ENCODE measurements around the gene NDC1. TPM values are rescaled to one million over a fixed set of nuclear protein-coding genes. Genes with fewer than 3 reads are reported as not detected.

NDC1 gene
- total and polyA plus RNA-seq, 2 experiments from 2014 or later, result 11.7 to 20.5 TPM

- Histone ChIP-seq H3K4me1 (ENCODE audit: low read depth) (no peaks in the 10 kb centered on the region), H3K36me3 (no peaks in the 10 kb centered on the region), H3K27ac (no peak overlapping the region), H3K27me3 (no peaks in the 10 kb centered on the region), H3K4me3 (no peak overlapping the region), H3K9me3 (ENCODE audit: low read depth) (no peaks in the 10 kb centered on the region)
- no peak for TF ChIP-seq CTCF (IDR thresholded peaks at IDR 0.05; ENCODE audit: low read depth, low read length)
- DNase-seq (ENCODE audit: low read depth in 1 of 2, low spot score in 1 of 2), result no peak
Observed at GRCh38 chr1:53717025-53717804, 120.9 kb downstream of the NDC1 start.

DNA sequence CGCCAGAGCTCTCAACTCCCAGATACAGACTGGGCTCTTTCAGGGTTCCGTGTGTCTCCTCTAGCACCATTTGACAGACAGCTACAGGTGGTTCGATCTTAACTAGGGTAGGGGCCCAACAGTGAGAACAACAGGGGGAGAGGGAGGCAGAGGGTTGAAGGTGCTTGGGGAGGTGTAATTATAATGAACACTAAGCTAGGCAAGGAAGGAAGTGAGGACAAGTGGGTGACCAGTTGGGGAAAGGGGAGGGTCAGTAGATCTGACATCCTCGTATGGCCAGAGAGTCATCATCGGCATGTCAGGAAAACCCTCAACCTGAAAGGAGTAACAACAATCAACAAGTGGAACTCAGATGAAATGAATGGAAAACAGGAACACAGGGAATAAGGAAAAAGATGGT, 121.9 kb downstream of the NDC1 start:
- H3K27ac ChIP-seq, result no peak overlapping the region
- H3K36me3 ChIP-seq, result no peaks in the 10 kb centered on the region
- TF ChIP-seq CTCF (IDR thresholded peaks at IDR 0.05; ENCODE audit: low read depth, low read length), result no peak
- no peak for DNase-seq (ENCODE audit: low read depth in 1 of 2, low spot score in 1 of 2)
- no peaks in the 10 kb centered on the region for H3K9me3 ChIP-seq (ENCODE audit: low read depth)
- no peaks in the 10 kb centered on the region for H3K4me1 ChIP-seq (ENCODE audit: low read depth)
- no peaks in the 10 kb centered on the region for H3K27me3 ChIP-seq
- H3K4me3 ChIP-seq, result no peak overlapping the region

- Histone ChIP-seq H3K9me3 (ENCODE audit: low read depth) (no peaks in the 10 kb centered on the region), H3K27me3 (no peaks in the 10 kb centered on the region), H3K4me1 (ENCODE audit: low read depth) (no peaks in the 10 kb centered on the region), H3K4me3 (no peak overlapping the region), H3K27ac (no peak overlapping the region), H3K36me3 (no peaks in the 10 kb centered on the region)
- peak; percentile 53 to 71 for DNase-seq (ENCODE audit: low read depth in 1 of 2, low spot score in 1 of 2)
- peak; percentile 67 for TF ChIP-seq CTCF (IDR thresholded peaks at IDR 0.05; ENCODE audit: low read depth, low read length)
Observed at GRCh38 chr1:53715478-53715877, 122.6 kb downstream of the NDC1 start.

Other genes with a start within 250 kb of the NDC1 start
- 0.11 and 0.95 TPM in 2 replicates for gene GLIS1, start 99.1 kb downstream of the NDC1 start, total RNA-seq
- gene GLIS1, start 99.1 kb downstream of the NDC1 start, polyA plus RNA-seq, result 0.10 and 0.77 TPM in 2 replicates
- gene YIPF1, start 51.5 kb upstream of the NDC1 start, total RNA-seq, result 14.4 and 21.0 TPM in 2 replicates
- 28.3 and 29.7 TPM in 2 replicates for gene YIPF1, start 51.5 kb upstream of the NDC1 start, polyA plus RNA-seq
- not detected in 2 replicates for gene DIO1, start 55.9 kb upstream of the NDC1 start, total RNA-seq
- gene DIO1, start 55.9 kb upstream of the NDC1 start, polyA plus RNA-seq, result not detected in 2 replicates
- 21.6 and 32.8 TPM in 2 replicates for gene IFT25, start 107.4 kb upstream of the NDC1 start, total RNA-seq
- gene IFT25, start 107.4 kb upstream of the NDC1 start, polyA plus RNA-seq, result 54.7 and 57.9 TPM in 2 replicates
- gene LRRC42, start 108.1 kb upstream of the NDC1 start, total RNA-seq, result 39.3 and 44.9 TPM in 2 replicates
- 49.6 and 50.5 TPM in 2 replicates for gene LRRC42, start 108.1 kb upstream of the NDC1 start, polyA plus RNA-seq
- gene LDLRAD1, start 179.9 kb upstream of the NDC1 start, total RNA-seq, result not detected in 2 replicates
- gene LDLRAD1, start 179.9 kb upstream of the NDC1 start, polyA plus RNA-seq, result not detected in 2 replicates
- 71.0 and 73.1 TPM in 2 replicates for gene TMEM59, start 214.9 kb upstream of the NDC1 start, total RNA-seq
- 330 and 350 TPM in 2 replicates for gene TMEM59, start 214.9 kb upstream of the NDC1 start, polyA plus RNA-seq
- gene TCEANC2, start 215.3 kb upstream of the NDC1 start, total RNA-seq, result 5.7 and 10.1 TPM in 2 replicates
- gene TCEANC2, start 215.3 kb upstream of the NDC1 start, polyA plus RNA-seq, result 8.2 and 14.4 TPM in 2 replicates

All from cardiac muscle cell (in vitro differentiated cells and primary cell).